Measurements from ENCODE around the gene PDE6B.

DNA sequence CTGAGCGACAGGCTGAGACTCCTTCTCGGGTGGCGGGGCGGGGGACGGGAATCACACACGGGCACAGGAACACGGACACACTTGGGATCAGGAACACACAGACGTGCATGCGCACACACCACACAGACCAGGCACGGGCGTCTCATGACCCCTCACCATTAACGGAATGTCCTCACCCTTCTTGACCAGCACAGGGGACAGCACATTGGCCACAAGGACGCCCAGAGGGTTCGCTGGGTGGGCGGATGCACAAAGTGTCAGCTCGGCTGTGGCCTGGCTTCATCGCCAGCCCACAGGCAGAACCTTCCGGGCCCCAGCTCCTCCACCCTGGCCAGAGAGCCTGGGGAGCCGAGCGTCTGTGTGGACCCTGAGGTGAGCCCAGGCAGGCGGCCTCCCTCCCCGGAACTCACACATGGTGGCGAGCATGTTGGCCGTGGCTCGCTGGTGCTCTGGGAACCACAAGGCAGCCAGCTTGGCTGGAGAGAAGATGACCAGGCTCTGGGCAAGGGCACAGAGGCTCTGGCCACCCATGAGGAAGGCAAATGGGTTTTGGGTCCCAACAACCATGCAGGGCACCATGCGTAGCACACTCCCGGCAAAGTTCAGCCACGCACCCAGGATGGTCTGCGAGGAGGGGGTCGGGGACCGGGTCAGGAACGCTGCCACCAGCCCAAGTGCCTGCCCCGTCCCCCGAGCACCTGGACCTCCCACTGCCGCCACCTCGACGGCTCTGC is 60.5 kb downstream of the PDE6B start:
- TF ChIP-seq XRCC5 (optimal IDR thresholded peaks at IDR 0.05; ENCODE audit: low read length) (no peak), SP1 (IDR thresholded peaks at IDR 0.05) (no peak), SP1 (CRISPR knock-in tag; IDR thresholded peaks at IDR 0.05) (no peak)
